CD4-positive, alpha-beta T cell treated with Interleukin-12 subunit alpha and Interleukin-12 subunit beta, for 1 hour (primary cell): ENCODE results near the gene MB21D2.
"Not testable (repeated sequence)": the region's sequence is repeated elsewhere in the genome, so short reads cannot be mapped to it uniquely, and the experiment has no call there.

Experiments
- DNase-seq: peaks from one replicate; pipeline ENCODE4 v3.0.0-alpha.2; 2020

Gene MB21D2, protein sequence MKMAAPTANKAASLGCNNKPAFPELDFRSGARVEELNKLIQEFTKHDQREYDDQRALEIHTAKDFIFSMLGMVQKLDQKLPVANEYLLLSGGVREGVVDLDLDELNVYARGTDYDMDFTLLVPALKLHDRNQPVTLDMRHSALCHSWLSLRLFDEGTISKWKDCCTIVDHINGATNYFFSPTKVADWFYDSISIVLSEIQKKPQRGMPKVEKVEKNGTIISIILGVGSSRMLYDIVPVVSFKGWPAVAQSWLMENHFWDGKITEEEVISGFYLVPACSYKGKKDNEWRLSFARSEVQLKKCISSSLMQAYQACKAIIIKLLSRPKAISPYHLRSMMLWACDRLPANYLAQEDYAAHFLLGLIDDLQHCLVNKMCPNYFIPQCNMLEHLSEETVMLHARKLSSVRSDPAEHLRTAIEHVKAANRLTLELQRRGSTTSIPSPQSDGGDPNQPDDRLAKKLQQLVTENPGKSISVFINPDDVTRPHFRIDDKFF

GRCh38 chr3:192917404-192918274 is at the start of gene MB21D2:
TSS of gene MB21D2 (minus strand) at chr3:192917856. CDS start at chr3:192917840, 16 bp downstream.
- DNase-seq: peak; percentile 59

DNA sequence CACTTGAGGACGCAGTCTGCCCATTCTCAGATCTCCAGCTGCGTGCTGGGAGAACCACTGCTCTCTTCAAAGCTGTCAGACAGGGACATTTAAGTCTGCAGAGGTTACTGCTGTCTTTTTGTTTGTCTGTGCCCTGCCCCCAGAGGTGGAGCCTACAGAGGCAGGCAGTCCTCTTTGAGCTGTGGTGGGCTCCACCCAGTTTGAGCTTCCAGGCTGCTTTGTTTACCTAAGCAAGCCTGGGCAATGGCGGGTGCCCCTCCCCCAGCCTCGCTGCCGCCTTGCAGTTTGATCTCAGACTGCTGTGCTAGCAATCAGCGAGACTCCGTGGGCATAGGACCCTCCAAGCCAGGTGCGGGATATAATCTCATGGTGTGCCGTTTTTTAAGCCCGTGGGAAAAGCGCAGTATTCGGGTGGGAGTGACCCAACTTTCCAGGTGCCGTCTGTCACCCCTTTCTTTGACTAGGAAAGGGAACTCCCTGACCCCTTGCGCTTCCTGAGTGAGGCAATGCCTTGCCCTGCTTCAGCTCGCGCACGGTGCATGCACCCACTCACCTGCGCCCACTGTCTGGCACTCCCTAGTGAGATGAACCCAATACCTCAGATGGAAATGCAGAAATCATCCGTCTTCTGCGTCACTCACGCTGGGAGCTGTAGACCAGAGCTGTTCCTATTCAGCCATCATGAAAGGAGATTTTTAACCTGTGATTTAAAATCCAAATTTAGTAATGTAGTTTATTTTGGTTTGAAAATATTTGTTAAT is 47.5 kb upstream of the MB21D2 start:
- not testable (repeated sequence) for DNase-seq

- no peak for DNase-seq
These were observed 42.1 kb upstream of the MB21D2 start for GRCh38 chr3:192959773-192960172.

DNA sequence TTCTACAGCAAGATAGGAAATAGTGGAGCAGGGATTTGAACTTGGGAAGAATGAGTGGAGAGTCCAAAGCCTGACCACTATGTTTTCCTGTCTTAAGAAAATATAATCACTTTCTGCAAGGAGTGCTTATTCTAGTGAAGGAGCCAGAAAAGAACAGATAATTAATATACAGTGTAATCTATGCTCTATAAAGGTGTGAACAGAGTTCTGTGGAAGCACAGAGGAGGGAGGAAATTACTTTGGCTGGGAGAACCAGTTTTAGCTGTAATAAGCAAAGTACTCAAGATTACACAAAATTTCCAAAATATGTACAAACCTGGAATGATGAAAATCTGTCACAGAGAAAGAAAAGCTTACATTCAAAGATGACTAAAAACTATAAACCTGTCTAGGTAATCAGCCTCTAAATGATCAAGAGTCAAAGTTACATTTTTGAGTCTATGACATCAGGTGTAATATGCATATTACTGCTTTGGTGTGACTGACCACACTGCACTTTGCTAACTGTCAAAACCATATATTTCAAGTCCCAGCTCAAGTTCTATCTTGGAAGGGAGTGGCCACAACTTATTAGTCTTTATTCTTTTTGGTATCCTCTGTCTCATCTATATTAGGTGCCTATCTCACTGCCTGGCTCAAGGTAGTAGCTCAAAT is 40.7 kb upstream of the MB21D2 start:
- no peak for DNase-seq

DNA sequence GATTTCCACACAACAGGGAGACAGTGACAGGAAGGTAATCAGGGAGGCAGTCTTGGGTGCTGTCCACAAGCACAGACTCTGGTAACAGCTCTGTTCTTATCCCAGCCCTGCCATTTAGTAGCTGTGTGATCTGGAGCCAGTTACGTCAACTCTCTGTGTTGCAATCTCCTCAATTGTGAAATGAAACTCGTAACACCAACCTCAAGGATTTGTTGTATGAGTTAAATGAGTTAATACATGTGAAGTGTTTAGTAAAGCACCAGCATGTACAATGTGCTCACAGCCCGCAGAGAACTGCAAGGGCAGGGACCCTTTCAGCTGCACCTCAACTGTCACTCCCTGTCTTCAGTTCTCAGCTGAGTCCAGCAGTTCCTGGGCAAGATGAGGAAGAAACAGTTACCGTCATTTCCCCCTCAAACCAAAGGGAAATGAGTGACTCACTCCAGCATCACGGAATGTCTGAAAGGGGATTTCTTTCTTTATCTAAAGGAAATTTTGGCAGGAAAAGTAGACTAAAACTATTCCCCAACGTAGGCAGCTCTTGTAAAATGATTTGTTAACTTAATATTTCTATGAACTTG is 39.9 kb upstream of the MB21D2 start:
- peak; percentile 8 for DNase-seq

DNA sequence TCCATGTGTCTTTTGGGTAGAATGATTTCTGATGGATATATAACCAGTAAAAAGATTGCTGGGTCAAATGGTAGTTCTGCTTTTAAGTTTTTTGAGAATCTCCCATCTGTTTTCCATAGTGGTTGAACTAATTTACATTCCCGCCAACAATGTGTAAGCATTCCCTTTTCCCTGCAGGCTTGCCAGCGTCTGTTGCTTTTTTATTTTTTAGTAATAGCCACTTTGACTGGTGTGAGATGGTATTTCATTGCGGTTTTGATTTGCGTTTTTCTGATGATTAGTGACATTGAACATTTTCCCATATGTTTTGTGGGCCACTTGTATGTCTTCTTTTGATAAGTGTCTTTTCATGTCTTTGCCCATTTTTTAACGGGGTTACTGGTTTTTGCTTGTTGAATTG is 36.3 kb upstream of the MB21D2 start:
- DNase-seq: no peak

GRCh38 chr3:192947421-192947820 is 29.8 kb upstream of the MB21D2 start:
- no peak for DNase-seq

GRCh38 chr3:192943393-192943792 is 25.7 kb upstream of the MB21D2 start:
- no peak for DNase-seq

DNA sequence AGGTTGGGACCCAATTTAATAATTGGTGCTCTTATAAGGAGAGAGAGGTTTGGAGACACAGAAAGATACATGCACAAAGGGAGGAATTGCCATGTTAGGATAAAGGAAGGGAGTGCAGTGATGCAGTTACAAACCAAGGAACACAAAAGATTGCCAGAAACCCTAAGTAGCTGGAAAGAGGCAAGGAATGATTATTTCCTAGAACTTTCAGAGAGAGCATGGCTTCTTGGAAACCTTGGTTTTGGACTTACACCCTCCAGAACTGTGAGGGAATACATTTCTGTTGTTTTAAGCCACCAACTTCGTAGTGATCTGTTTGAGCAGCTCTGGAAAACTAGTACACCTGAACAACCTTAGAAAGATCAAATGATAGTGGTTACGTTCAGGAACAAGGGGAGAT is 25.0 kb upstream of the MB21D2 start:
- no peak for DNase-seq

GRCh38 chr3:192940129-192940528 is 22.5 kb upstream of the MB21D2 start:
- DNase-seq: no peak

DNA sequence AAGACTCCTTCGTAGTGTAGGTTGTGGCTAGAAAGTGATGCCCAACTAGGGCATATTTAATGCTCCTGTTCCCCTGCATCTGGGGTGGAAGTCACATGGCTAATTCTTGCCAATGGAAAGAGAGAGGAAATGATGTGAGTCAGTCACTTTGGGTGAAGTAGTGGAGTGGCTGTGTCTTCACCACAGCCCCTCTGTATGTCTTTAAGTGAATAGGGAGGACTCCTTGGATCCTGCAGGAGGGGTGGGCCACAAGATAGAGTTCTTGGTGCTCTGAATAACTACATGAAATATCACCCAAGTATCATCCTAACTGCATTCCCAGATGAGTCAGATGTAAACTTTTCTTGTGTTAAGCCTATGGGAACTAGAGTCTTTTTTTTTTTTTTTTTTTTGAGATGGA is 17.8 kb upstream of the MB21D2 start:
- DNase-seq: no peak

DNA sequence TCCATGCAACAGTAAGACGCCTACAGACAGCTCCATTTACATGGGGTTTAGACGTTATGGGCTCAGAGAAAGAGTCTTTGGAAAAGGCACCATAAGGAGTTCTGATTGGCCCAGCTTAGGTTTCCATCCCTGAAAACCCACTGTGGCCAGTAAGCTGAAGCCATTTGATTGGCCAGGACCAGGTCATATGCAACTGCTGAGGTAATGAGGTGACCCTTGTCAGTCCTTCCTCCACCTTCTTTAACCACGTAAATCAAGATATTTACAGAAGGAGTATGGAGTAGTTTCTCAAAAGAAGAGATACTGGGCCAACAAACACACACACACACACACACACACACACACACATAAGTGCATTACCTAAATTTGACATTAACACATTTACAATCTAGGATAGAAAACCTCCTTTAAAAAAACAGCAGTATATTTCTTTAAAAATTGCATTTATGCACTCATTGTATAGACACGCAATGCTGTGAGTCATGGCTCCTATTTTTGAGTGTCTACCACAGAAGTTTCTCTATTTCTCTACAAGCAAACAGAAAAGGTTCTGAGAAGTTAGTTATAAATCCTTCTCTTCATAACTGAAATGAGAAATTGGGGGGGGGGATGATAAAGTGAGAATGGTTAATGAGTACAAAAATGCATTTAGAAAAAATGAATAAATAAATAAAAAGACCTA is 16.3 kb upstream of the MB21D2 start:
- no peak for DNase-seq

- no peak for DNase-seq
These were observed 15.6 kb upstream of the MB21D2 start for GRCh38 chr3:192933259-192933658.

DNA sequence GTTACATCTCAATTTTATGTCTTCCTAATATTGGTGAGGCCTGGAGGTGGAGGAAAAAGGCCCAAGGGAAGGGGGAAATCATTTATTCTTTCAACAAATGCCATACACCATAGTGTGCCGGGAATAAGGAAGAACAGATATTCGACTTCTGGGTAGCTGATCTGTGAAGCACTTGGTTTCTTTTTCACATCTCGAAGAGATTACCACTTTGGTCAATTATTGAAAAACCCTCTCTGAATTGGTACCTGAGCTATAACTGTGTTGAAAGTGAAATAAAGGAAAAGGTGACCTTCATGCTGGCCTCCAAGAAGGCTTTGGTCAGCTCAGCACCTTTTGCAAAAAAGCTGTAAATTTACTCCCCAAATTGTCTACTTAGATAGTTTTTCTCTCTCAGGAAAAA is 14.2 kb upstream of the MB21D2 start:
- no peak for DNase-seq

- DNase-seq: no peak
These were observed 12.9 kb upstream of the MB21D2 start for GRCh38 chr3:192930577-192930976.

DNA sequence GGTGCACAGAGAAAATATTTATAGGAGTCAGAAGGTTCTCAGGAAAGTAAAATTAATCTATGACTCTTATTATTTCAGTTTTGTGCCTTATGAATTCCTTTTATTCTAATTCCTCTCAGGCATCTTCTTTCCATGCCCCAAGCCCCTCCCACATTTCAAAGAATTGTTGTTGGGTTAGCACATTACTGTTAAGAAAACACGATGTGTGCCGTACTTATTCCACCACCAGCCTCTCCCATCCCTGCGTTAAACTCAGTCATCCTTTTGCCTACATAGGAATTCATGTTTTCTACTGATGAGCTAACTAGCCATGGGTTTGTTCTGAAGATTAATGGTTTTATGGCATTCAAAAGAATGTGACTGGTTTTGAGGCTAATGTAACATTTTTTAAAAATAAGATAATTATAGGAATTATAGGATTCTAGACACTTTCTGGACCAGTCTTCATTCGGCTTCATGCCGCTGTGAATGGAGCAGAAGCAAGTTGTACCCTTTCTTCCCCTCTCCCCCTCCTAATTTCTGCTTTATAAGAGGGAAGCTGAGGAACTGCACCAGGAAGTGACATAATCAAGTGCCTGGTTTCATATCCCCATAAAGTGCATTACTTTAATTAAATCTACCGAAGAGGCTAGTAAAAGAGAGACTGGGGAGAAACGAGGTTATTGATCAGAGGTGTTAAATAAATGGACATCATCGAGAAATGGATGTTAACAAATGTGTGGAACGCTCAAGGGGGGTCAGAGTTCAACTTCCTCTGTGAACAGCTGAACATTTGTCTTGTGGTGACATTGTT is 12.3 kb upstream of the MB21D2 start:
- no peak for DNase-seq

- no peak for DNase-seq
These were observed 11.5 kb upstream of the MB21D2 start for GRCh38 chr3:192929146-192929545.

- no peak for DNase-seq
These were observed 11.1 kb upstream of the MB21D2 start for GRCh38 chr3:192928720-192929119.

- no peak for DNase-seq
These were observed 10.4 kb upstream of the MB21D2 start for GRCh38 chr3:192928016-192928415.

DNA sequence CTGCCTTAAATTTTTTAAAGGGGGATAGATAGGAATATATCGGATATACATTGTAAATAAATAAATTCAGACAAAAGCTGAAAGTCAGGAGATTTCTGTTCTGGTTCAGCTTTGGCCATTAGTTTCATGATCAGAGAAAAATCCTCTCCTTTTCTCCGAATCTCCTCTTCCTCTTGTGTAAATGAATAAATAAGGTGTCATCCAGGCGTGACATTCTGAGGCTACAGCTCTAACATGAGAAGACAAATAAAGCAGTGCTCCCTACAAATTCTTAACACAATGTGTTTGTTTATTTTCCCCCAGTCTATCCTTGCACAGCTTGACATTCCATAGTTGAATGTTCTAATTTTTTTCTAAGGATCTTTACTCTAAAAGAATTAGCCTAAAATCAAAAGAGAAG is 9.4 kb upstream of the MB21D2 start:
- DNase-seq: no peak

- DNase-seq: no peak
These were observed 6.1 kb upstream of the MB21D2 start for GRCh38 chr3:192923731-192924130.
